KOPT-K1 (cell line): ENCODE measurements around the gene HMCN1.

Source experiments
- H3K27ac ChIP-seq: fragments of 200-600 bp; sonication (generic); 2 replicates; pipeline ENCODE4 v1.5.1; 2016; ENCODE audit warnings: antibody characterized with exemption, mild to moderate bottlenecking, low read depth, low read length; ENCODE audit not compliant: poor library complexity, severe bottlenecking
- H3K36me3 ChIP-seq: fragments of 200-600 bp; sonication (generic); 2 replicates; pipeline ENCODE4 v1.5.1; 2017; ENCODE audit warnings: antibody characterized with exemption, mild to moderate bottlenecking, low read length, moderate library complexity; ENCODE audit not compliant: insufficient read depth
- H3K9me3 ChIP-seq: fragments of 200-600 bp; sonication (generic); 2 replicates; pipeline ENCODE4 v1.5.1; 2017; ENCODE audit warnings: antibody characterized with exemption, low read length, mild to moderate bottlenecking; ENCODE audit not compliant: insufficient read depth, poor library complexity, severe bottlenecking

The HMCN1 gene

GRCh38 chr1:185807275-185807674 is 73.1 kb downstream of the HMCN1 start:
- Histone ChIP-seq H3K36me3 (no peaks in the 10 kb centered on the region), H3K27ac (no peak overlapping the region)

GRCh38 chr1:185808631-185809030 is 74.4 kb downstream of the HMCN1 start:
- Histone ChIP-seq H3K27ac (no peak overlapping the region), H3K36me3 (no peaks in the 10 kb centered on the region), H3K9me3 (no peaks in the 10 kb centered on the region)

More at GRCh38 chr1:185807275-185807674, 73.1 kb downstream of the HMCN1 start:
- no peaks in the 10 kb centered on the region for H3K9me3 ChIP-seq

- Histone ChIP-seq H3K27ac (no peak overlapping the region), H3K9me3 (no peaks in the 10 kb centered on the region), H3K36me3 (no peaks in the 10 kb centered on the region)
These were observed 77.0 kb downstream of the HMCN1 start for GRCh38 chr1:185811073-185811709.

GRCh38 chr1:185812934-185813333 is 78.7 kb downstream of the HMCN1 start:
- Histone ChIP-seq H3K27ac (no peak overlapping the region), H3K36me3 (no peaks in the 10 kb centered on the region), H3K9me3 (no peaks in the 10 kb centered on the region)

- Histone ChIP-seq H3K27ac (no peak overlapping the region), H3K36me3 (no peaks in the 10 kb centered on the region), H3K9me3 (no peaks in the 10 kb centered on the region)
These were observed 79.3 kb downstream of the HMCN1 start for GRCh38 chr1:185813401-185813979.

- no peak overlapping the region for H3K27ac ChIP-seq
- H3K9me3 ChIP-seq, result no peaks in the 10 kb centered on the region
- H3K36me3 ChIP-seq, result no peaks in the 10 kb centered on the region
These were observed 82.3 kb downstream of the HMCN1 start for GRCh38 chr1:185816460-185816859.

- H3K9me3 ChIP-seq, result no peaks in the 10 kb centered on the region
- no peak overlapping the region for H3K27ac ChIP-seq
- H3K36me3 ChIP-seq, result no peaks in the 10 kb centered on the region
These were observed 85.6 kb downstream of the HMCN1 start for GRCh38 chr1:185819798-185820197.

DNA sequence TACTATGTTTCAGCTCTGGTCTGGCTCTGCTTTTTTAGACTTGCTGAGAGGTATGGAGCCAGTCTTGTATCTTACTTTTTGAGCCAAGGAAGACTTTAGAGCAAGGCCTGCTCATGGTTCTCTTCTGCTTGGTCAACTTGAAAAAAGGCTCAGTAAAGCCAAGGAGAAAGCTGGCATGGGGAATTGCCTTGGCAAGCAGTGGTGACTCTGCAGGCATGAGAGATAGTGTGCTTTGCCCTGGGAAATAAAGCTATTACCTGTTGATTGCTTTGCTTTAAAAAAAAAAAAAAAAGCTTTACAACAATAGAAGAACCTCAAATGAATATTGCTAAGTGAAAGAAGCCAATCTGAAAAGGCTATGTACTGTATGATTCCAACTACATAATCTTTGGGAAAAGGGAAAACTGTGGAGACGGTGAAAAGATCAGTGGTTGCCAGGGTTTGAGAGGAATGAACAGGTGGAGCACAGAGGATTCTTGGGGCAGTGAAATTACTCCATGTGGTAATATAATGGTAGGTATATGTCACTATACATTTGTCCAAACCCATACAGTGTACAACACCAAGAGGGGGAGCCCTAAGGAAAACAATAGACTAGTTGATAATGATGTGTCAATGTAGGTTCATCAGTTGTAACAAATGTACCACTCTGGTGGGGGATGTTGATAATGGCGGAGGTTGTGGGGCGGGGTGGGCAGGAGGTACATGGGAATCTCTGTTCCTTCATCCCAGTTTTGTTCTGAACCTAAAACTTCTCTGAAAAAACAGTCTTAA is 87.6 kb downstream of the HMCN1 start:
- Histone ChIP-seq H3K36me3 (no peaks in the 10 kb centered on the region), H3K27ac (no peak overlapping the region), H3K9me3 (no peaks in the 10 kb centered on the region)

- no peaks in the 10 kb centered on the region for H3K36me3 ChIP-seq
- H3K27ac ChIP-seq, result no peak overlapping the region
- H3K9me3 ChIP-seq, result no peaks in the 10 kb centered on the region
These were observed 89.3 kb downstream of the HMCN1 start for GRCh38 chr1:185823467-185823866.

DNA sequence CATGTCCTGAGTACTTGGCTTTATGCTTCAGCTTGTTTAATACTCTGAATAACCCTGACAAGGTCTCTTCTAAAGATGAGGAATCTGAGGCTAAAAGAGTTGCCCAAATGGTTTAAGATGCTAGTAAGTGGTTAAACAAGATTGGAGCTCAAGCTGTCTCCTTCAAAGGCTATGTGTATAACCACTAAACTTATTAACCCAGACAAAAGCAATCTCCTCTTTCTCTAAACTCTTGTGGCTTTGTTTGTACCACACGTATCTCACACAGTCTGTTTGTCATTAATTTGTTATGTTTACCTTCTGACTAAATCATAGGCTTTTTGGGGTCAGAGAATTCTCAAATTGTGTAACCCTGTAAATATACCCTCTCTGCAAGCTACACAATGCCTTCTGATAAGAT is 89.9 kb downstream of the HMCN1 start:
- H3K36me3 ChIP-seq, result no peaks in the 10 kb centered on the region
- no peak overlapping the region for H3K27ac ChIP-seq
- H3K9me3 ChIP-seq, result no peaks in the 10 kb centered on the region

DNA sequence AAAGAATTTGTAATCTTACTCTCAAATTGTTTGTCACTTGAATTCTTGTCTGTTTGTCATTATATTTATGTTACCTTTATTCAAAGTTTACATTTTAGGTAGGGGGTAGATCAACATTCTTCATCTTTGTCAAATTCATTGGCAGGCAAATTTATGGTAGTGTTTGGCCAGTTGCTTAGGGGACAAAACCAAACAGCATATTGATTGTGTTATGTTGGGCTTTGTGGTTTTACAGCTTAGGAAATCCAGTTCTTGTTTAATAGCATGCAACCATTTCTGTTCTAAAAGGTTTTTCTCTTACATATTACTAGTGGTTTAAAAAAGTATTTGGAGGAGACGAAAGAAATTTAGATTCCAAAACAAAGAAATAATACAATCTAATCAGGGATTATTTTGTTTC is 91.4 kb downstream of the HMCN1 start:
- no peaks in the 10 kb centered on the region for H3K36me3 ChIP-seq
- no peaks in the 10 kb centered on the region for H3K9me3 ChIP-seq
- no peak overlapping the region for H3K27ac ChIP-seq

DNA sequence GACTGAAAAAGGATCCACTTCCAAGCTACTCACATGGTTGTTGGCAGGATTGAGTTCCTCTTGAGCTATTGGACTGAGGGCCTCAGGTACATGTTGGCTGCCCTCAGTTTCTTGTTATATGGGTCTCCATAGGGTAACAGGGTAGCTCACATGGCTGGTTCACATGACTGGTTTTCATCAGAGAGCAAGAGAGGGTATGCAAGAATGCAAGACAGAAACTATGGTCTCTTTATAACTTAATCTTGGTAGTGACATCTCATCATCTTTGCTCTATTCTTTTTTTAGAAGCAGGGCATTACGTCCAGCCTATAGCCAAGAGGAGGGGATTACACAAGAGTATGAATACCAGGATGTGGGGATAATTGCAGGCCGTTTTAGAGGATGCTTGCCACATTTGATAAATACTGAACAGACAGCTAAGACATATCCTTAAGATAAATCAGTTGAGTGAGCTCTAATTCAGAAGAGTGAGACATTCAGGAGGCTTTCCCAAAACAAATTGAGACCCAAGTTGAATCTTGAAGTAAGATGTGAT is 100.2 kb downstream of the HMCN1 start:
- H3K9me3 ChIP-seq, result no peaks in the 10 kb centered on the region
- no peaks in the 10 kb centered on the region for H3K36me3 ChIP-seq
- no peak overlapping the region for H3K27ac ChIP-seq

DNA sequence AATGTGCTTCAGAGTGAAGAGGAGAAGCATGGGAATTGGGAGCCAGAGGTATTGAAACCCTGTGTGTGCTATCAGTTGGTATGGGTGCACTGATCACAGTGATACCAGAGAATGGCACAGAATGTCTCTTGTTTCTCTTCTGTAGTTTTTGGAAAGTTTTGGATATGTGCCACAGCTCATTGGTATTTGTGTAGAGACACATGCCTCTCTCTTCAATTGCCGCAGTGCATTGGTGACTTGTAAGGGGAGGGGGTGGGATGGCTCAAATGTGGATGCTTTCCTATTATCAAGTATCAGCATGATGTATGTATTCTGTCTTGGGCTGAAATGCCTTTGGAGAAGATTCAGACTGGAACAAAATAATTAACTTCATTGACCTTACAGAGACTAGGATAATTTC is 101.0 kb downstream of the HMCN1 start:
- Histone ChIP-seq H3K27ac (no peak overlapping the region), H3K9me3 (no peaks in the 10 kb centered on the region), H3K36me3 (no peaks in the 10 kb centered on the region)

GRCh38 chr1:185837711-185838110 is 103.5 kb downstream of the HMCN1 start:
- no peaks in the 10 kb centered on the region for H3K36me3 ChIP-seq
- no peak overlapping the region for H3K27ac ChIP-seq
- H3K9me3 ChIP-seq, result no peaks in the 10 kb centered on the region

DNA sequence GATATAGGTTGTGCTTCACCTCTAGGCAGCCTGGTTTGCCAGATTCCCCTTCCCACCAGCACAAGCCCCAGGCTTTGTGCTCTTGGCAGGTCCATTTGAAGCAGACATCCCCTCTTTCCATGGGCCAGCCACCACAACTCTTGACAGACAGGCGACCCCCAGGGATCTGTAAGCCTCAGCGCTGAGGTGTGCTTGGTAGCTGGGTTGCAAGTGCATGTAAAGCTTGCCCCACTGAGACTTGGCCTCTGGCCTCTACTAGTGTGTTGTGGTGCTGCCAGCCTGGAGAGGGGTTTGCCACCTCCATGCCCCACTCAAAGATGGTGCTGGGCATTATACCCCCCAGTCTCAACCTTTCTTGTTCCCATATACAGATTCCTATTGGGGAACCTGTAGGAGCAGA is 103.9 kb downstream of the HMCN1 start:
- Histone ChIP-seq H3K9me3 (no peaks in the 10 kb centered on the region), H3K36me3 (no peaks in the 10 kb centered on the region), H3K27ac (no peak overlapping the region)
